SJCRH30 (cell line): ENCODE measurements around the gene INTS3. TPM values are rescaled to one million over a fixed set of nuclear protein-coding genes. Genes with fewer than 3 reads are reported as not detected.

ENCODE experiments used
- DNase-seq, 2 experiments: peaks; one replicate each; pipeline ENCODE4 v3.0.0-alpha.2; 2015 to 2020
- H3K27ac ChIP-seq: fragments of 250-450 bp; sonication (Bioruptor Pico); 2 replicates; pipeline ENCODE4 v1.5.1; 2020; ENCODE audit warnings: mild to moderate bottlenecking, moderate library complexity
- H3K27me3 ChIP-seq: fragments of 250-450 bp; sonication (Bioruptor Pico); 2 replicates; pipeline ENCODE4 v1.5.1; 2020; ENCODE audit warnings: mild to moderate bottlenecking, moderate library complexity
- H3K36me3 ChIP-seq: fragments of 250-450 bp; sonication (Bioruptor Pico); 2 replicates; pipeline ENCODE4 v1.5.1; 2020; ENCODE audit warnings: mild to moderate bottlenecking, moderate library complexity
- H3K4me1 ChIP-seq: fragments of 250-450 bp; sonication (Bioruptor Pico); 2 replicates; pipeline ENCODE4 v1.5.1; 2020; ENCODE audit warnings: mild to moderate bottlenecking, moderate library complexity
- H3K4me3 ChIP-seq: fragments of 250-450 bp; sonication (Bioruptor Pico); 2 replicates; pipeline ENCODE4 v1.5.1; 2020; ENCODE audit warnings: mild to moderate bottlenecking, moderate library complexity
- H3K9me3 ChIP-seq: fragments of 250-450 bp; sonication (Bioruptor Pico); replicated peaks from 2 replicates; pipeline ENCODE4 v1.5.1; 2020; ENCODE audit warnings: mild to moderate bottlenecking, moderate library complexity
- total RNA-seq: library from RNA; depleted of rRNA; stranded (reverse); fragments of >200 nt; shearing (Covaris generic); gene quantifications from 2 replicates; pipeline ENCODE4 v1.2.3, GENCODE V29; 2014

INTS3 gene
- total RNA-seq, 1 experiment from 2014 or later: 28.5 TPM

DNA sequence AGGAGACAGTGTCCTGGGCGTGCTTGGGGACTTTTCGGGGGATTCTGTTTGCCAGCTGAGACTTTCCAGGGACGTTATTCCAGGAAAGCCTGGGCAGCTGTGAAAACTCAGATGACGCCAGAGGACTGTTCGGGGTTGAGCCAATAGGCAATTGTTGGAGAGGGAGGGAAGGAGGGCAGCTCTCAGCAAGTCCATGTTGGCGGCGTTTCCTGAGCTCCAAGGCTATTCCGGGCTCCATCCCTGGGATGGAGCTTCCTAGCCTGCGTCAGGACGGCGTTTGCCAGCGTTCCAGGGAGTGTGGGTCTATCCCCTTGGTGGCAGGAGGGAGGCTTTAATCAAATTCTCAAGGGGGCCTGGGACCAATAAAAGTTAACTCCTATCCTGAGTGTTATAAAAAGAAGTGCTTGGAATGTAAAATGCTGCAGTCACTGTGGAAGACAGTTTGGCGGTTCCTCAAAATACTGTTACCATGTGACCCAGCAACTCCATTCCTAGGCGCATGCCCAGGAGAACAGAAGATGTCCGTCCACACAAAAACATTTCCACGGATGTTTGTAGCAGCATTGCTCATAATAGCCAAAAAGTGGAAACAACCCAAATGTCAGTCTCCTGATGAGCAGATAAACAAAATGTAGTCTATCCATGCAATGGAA lies 62.6 kb downstream of the INTS3 start:
- Histone ChIP-seq H3K36me3 (no peaks in the 10 kb centered on the region), H3K4me1 (no peaks in the 10 kb centered on the region), H3K4me3 (peak overlapping the region; percentile 53), H3K27me3 (no peaks in the 10 kb centered on the region), H3K9me3 (no peaks in the 10 kb centered on the region), H3K27ac (peak overlapping the region; percentile 81)
- peak; percentile 86 to 91 for DNase-seq

GRCh38 chr1:153790966-153791647 lies 63.3 kb downstream of the INTS3 start:
- Histone ChIP-seq H3K9me3 (no peaks in the 10 kb centered on the region), H3K4me1 (no peaks in the 10 kb centered on the region), H3K27ac (peak overlapping the region; percentile 81), H3K4me3 (peak overlapping the region; percentile 53), H3K27me3 (no peaks in the 10 kb centered on the region), H3K36me3 (no peaks in the 10 kb centered on the region)
- DNase-seq: peak; percentile 31 to 65

DNA sequence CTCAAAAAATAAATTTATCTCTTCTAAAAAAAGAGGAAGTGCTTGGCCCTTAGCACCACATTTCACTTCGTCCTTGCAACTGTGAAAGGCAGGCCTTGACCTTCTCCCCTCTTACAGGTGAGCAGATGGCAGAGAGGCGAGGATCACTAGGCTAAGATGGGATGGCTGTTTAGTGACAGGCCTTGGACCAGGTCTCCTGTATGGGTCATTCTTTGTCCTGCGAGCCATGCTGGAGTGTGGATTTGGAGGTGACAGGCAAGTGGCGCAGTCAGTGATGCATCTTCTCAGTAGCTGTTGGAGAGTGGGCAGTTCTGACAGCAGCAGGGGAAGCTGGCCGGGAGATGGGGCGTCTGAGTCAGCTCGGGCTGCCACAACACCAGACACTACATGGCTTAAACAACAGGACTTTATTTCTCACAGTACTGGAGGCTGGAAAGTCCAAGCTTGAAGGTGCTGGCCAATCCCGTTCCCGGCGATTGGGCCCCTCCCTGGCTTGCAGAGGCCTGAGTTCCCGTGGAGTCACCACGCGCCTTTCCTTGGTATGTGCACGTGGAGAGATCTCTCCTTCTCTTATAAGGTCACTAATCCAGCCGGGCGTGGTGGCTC lies 63.9 kb downstream of the INTS3 start:
- H3K27ac ChIP-seq: peak overlapping the region; percentile 81; the same call in 1 of the 2 replicates
- DNase-seq: no peak
- no peaks in the 10 kb centered on the region for H3K4me1 ChIP-seq
- H3K4me3 ChIP-seq: peak overlapping the region; percentile 53
- H3K36me3 ChIP-seq: no peaks in the 10 kb centered on the region
- no peaks in the 10 kb centered on the region for H3K27me3 ChIP-seq
- H3K9me3 ChIP-seq: no peaks in the 10 kb centered on the region

GRCh38 chr1:153792631-153793041 lies 64.8 kb downstream of the INTS3 start:
- Histone ChIP-seq H3K4me1 (no peaks in the 10 kb centered on the region), H3K27ac (no peak overlapping the region), H3K27me3 (no peaks in the 10 kb centered on the region), H3K4me3 (no peak overlapping the region), H3K9me3 (no peaks in the 10 kb centered on the region), H3K36me3 (no peaks in the 10 kb centered on the region)
- no peak for DNase-seq

DNA sequence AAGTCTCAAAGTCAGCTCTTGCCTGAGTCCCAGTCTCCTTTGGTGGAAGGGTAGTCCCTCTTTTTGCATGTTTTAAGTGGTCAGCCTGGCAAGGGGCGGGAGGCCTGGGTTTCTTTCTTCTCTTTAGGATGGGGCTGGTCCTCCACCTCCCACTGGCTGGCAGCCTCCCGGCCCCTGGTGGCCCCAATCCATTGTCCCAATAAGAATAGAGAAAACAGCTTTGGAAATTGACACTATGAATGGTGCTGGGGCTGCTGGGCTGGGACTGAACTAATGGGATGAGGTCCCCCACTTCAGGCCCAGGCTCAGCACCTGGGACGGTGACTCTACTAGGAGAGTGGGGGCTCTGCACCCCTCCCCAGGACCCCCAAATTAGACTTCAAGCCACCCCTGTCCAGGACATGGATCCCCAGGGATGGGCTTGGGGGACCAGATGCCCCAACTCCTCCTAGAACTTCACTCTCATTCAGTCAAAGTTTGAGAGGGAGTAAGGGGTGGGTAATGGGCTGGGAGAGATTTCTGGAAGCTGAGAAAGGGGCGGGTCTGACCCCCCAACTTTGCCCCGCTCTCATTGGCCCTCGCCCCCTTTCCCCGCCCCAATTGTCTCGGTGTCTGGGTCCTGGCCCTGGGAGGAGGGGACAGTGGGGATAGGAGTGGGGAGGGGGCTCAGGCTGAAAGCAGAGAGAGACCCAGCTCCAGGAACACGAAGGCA lies 65.6 kb downstream of the INTS3 start:
- Histone ChIP-seq H3K9me3 (no peaks in the 10 kb centered on the region), H3K4me1 (no peaks in the 10 kb centered on the region), H3K27ac (no peak overlapping the region), H3K4me3 (no peak overlapping the region), H3K36me3 (no peaks in the 10 kb centered on the region), H3K27me3 (no peaks in the 10 kb centered on the region)
- DNase-seq: no peak

GRCh38 chr1:153793973-153794615 lies 66.2 kb downstream of the INTS3 start:
- no peak overlapping the region for H3K4me3 ChIP-seq
- H3K9me3 ChIP-seq: no peaks in the 10 kb centered on the region
- no peaks in the 10 kb centered on the region for H3K27me3 ChIP-seq
- no peaks in the 10 kb centered on the region for H3K4me1 ChIP-seq
- DNase-seq: no peak
- H3K36me3 ChIP-seq: no peaks in the 10 kb centered on the region
- H3K27ac ChIP-seq: no peak overlapping the region

GRCh38 chr1:153794624-153795329 lies 66.9 kb downstream of the INTS3 start:
- H3K4me1 ChIP-seq: no peaks in the 10 kb centered on the region
- H3K9me3 ChIP-seq: no peaks in the 10 kb centered on the region
- H3K36me3 ChIP-seq: no peaks in the 10 kb centered on the region
- DNase-seq: no peak
- no peaks in the 10 kb centered on the region for H3K27me3 ChIP-seq
- no peak overlapping the region for H3K4me3 ChIP-seq
- H3K27ac ChIP-seq: no peak overlapping the region

DNA sequence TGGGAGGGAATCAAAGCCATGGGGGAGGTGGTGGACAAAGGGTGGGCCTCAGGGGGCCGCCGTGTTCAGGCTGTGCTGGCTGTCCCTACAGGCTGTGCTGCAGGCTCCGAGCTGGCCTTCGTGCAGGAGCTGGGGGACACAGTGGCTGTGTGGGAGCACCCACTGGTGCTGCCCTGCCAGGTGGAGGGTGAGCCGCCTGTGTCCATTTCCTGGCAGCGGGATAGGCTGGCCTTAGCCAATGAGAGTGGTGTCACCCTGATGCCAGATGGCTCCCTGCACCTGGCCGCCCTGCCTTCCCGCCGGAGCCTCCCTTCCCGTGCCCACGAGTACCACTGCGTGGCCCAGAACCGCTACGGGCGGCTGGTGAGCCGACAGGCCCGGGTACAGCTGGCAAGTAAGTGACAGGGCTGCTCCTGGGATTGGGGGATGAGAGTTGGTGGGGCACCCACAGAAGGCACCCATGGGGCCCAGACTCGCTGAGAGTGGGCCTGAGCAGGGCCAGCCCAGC lies 67.5 kb downstream of the INTS3 start:
- Histone ChIP-seq H3K27me3 (no peaks in the 10 kb centered on the region), H3K27ac (no peak overlapping the region), H3K4me3 (no peak overlapping the region), H3K36me3 (no peaks in the 10 kb centered on the region), H3K9me3 (no peaks in the 10 kb centered on the region), H3K4me1 (no peaks in the 10 kb centered on the region)
- no peak for DNase-seq

GRCh38 chr1:153795934-153796785 lies 68.3 kb downstream of the INTS3 start:
- no peak for DNase-seq

DNA sequence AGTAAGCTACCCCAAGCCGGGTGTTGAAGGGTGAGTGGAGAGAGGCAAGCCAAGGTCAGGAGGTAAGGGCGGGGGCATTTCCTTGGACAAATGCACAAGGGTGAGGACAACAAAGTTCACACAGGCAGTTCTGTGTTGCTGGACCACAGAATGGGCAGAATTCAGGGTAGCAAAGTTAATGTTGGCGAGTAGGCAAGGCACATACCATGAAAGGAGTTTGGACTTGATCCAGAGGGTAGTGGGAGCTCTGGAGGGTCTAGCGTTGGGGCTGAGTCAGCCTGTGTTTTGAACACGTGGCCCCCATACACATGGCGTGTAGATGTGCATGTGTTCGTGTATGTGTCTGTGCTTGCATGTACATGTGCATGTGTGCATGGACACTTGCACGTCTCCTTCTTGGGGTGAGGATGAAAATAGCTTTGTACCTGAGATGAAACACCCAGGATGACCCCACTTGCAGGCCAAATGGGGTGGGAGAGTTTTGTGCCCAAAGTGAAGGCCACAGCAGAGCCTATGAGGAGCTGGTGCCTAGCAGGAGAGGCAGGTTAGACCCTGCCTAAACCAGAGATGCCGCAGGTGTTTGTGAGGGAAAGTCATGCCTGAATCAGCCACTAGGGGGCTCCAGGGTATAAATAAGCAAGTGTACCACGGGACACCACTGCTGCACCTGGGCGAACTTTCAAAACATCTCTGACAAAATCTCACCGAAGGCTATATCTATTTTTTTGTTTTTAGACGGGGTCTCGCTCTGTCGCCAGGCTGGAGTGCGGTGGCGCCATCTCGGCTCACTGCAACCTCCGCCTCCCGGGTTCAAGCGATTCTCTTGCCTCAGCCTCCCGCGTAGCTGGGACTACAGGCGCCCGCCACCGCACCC lies 69.2 kb downstream of the INTS3 start:
- no peaks in the 10 kb centered on the region for H3K36me3 ChIP-seq
- H3K4me3 ChIP-seq: no peak overlapping the region
- H3K27ac ChIP-seq: no peak overlapping the region
- H3K9me3 ChIP-seq: no peaks in the 10 kb centered on the region
- no peaks in the 10 kb centered on the region for H3K27me3 ChIP-seq
- H3K4me1 ChIP-seq: no peaks in the 10 kb centered on the region
- peak; percentile 67 to 77 for DNase-seq

More at GRCh38 chr1:153795934-153796785, 68.3 kb downstream of the INTS3 start:
- Histone ChIP-seq H3K36me3 (no peaks in the 10 kb centered on the region), H3K4me3 (no peak overlapping the region), H3K9me3 (no peaks in the 10 kb centered on the region), H3K27ac (no peak overlapping the region), H3K4me1 (no peaks in the 10 kb centered on the region), H3K27me3 (no peaks in the 10 kb centered on the region)

GRCh38 chr1:153798468-153798780 lies 70.6 kb downstream of the INTS3 start:
- Histone ChIP-seq H3K27me3 (no peaks in the 10 kb centered on the region), H3K9me3 (no peaks in the 10 kb centered on the region), H3K27ac (no peak overlapping the region), H3K4me1 (no peaks in the 10 kb centered on the region), H3K36me3 (no peaks in the 10 kb centered on the region), H3K4me3 (no peak overlapping the region)
- no peak for DNase-seq

GRCh38 chr1:153799016-153799415 lies 71.2 kb downstream of the INTS3 start:
- H3K4me3 ChIP-seq: no peak overlapping the region
- no peaks in the 10 kb centered on the region for H3K4me1 ChIP-seq
- H3K27ac ChIP-seq: no peak overlapping the region
- DNase-seq: no peak
- H3K27me3 ChIP-seq: no peaks in the 10 kb centered on the region
- no peaks in the 10 kb centered on the region for H3K36me3 ChIP-seq
- no peaks in the 10 kb centered on the region for H3K9me3 ChIP-seq
